NT2/D1 (cell line): Measurements from ENCODE around the gene SLC37A1.

ENCODE experiments used
- SUZ12 ChIP-seq: IDR thresholded peaks from 2 replicates; pipeline ENCODE4 v1.6.1; 2011; ENCODE audit not compliant: insufficient read length, insufficient read depth; ENCODE audit errors: extremely low read depth
- ZNF274 ChIP-seq: IDR thresholded peaks from 2 replicates; pipeline ENCODE4 v1.6.1; 2011; ENCODE audit warnings: mild to moderate bottlenecking, low read depth, low read length

DNA sequence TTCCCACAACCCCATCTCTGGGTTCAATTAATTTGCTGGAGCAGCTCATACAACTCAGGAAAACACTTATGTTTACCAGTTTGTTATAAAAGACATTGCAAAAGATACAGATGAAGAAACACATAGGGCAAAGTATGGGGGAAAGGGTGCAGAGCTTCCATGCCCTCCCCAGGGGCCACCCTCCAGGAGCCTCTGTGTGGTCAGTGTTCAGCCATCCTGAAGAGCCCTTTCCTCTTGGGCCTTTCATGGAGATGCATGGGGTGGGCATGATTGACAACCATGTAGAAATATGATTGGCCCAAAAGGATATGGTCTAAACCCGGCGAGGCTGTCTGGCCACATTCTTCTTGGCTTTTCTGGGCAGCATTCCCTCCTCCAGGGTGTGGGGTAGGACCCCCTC, 83.0 kb downstream of the SLC37A1 start:
- no peak for TF ChIP-seq ZNF274
- TF ChIP-seq SUZ12, result no peak
